Urinary bladder (tissue), 4 donors: ENCODE data around the gene KXD1. TPM values are rescaled to one million over a fixed set of nuclear protein-coding genes. Genes with fewer than 3 reads are reported as not detected.
A peak's percentile ranks its signal among the peaks of the same experiment; 100 is the strongest.

Experiments
- DNase-seq: peaks from one replicate; pipeline ENCODE4 v3.0.0-alpha.2; 2015; ENCODE audit errors: extremely low spot score
- H3K27ac ChIP-seq: one replicate; pipeline ENCODE4 v1.5.1; 2013; ENCODE audit warnings: low read depth, mild to moderate bottlenecking, moderate library complexity
- H3K36me3 ChIP-seq: one replicate; pipeline ENCODE4 v1.6.1; 2013; ENCODE audit warnings: mild to moderate bottlenecking, moderate library complexity; ENCODE audit not compliant: insufficient read depth
- H3K4me1 ChIP-seq: one replicate; pipeline ENCODE4 v1.6.1; 2013; ENCODE audit warnings: mild to moderate bottlenecking, moderate library complexity; ENCODE audit not compliant: insufficient read depth
- H3K4me3 ChIP-seq: one replicate; pipeline ENCODE4 v1.5.1; 2013; ENCODE audit warnings: low read depth, low read length
- WGBS: extraction: QIAGEN DNeasy Blood & Tissue Kit; methylation state at CpG from one replicate; pipeline ENCODE4 v1.1.7; 2013; 5-methylcytosine and 5-hydroxymethylcytosine counted together
- polyA plus RNA-seq: library from polyadenylated mRNA; stranded (reverse); fragments of 200-250 nt; gene quantifications from one replicate; pipeline ENCODE4 v1.2.3, GENCODE V29; 2013
- total RNA-seq: library from RNA; depleted of rRNA; stranded (reverse); fragments of >200 nt; gene quantifications from one replicate; pipeline ENCODE4 v1.2.3, GENCODE V29; 2014
- donor health status: healthy with polysubstance abuse.
- donor health status: healthy.

The KXD1 gene
- total RNA-seq (33.8 TPM), polyA plus RNA-seq (120 TPM)

GRCh38 chr19:18557411-18558201 is at the start of gene KXD1:
TSS of gene KXD1 (plus strand) at chr19:18557870. CDS start at chr19:18562057, 4,187 bp downstream.
- Histone ChIP-seq H3K4me3 (peak within 1 kb of the TSS; percentile 95), H3K36me3 (no peaks in the 10 kb centered on the region), H3K27ac (peak within 1 kb of the TSS; percentile 94), H3K4me1 (no peaks in the 10 kb centered on the region)
- peak; percentile 95 for DNase-seq
- under 1% methylated on average over 58 of the region's 58 CpGs for WGBS

GRCh38 chr19:18508585-18508984 is 49.1 kb upstream of the KXD1 start:
- no peak for DNase-seq
- Histone ChIP-seq H3K4me1 (peaks cover 3% of the 10 kb centered on the region), H3K36me3 (no peaks in the 10 kb centered on the region), H3K4me3 (no peak overlapping the region), H3K27ac (no peak overlapping the region)
- WGBS = 76% methylated on average over 7 of the region's 7 CpGs

- DNase-seq = no peak
- Histone ChIP-seq H3K27ac (no peak overlapping the region), H3K4me3 (no peak overlapping the region), H3K36me3 (no peaks in the 10 kb centered on the region), H3K4me1 (peaks cover 1% of the 10 kb centered on the region)
- 95% methylated on average over 8 of the region's 8 CpGs for WGBS
Observed at GRCh38 chr19:18510216-18510615, 47.5 kb upstream of the KXD1 start.

GRCh38 chr19:18513868-18514267 is 43.8 kb upstream of the KXD1 start:
- H3K36me3 ChIP-seq = no peaks in the 10 kb centered on the region
- no peak overlapping the region for H3K27ac ChIP-seq
- WGBS = 41% methylated on average over 11 of the region's 11 CpGs
- no peaks in the 10 kb centered on the region for H3K4me1 ChIP-seq
- no peak overlapping the region for H3K4me3 ChIP-seq
- no peak for DNase-seq

- H3K4me1 ChIP-seq = no peaks in the 10 kb centered on the region
- WGBS = 55% methylated on average over 17 of the region's 17 CpGs
- DNase-seq = no peak
- no peak overlapping the region for H3K4me3 ChIP-seq
- H3K27ac ChIP-seq = no peak overlapping the region
- H3K36me3 ChIP-seq = no peaks in the 10 kb centered on the region
Observed at GRCh38 chr19:18514800-18515682, 42.6 kb upstream of the KXD1 start.

- Histone ChIP-seq H3K4me1 (no peaks in the 10 kb centered on the region), H3K36me3 (no peaks in the 10 kb centered on the region), H3K27ac (no peak overlapping the region), H3K4me3 (no peak overlapping the region)
- no peak for DNase-seq
- WGBS = 63% methylated on average over 5 of the region's 5 CpGs
Observed at GRCh38 chr19:18515959-18516358, 41.7 kb upstream of the KXD1 start.

GRCh38 chr19:18517606-18518005 is 40.1 kb upstream of the KXD1 start:
- H3K36me3 ChIP-seq = no peaks in the 10 kb centered on the region
- no peak for DNase-seq
- 95% methylated on average over 4 of the region's 4 CpGs for WGBS
- H3K4me3 ChIP-seq = no peak overlapping the region
- H3K4me1 ChIP-seq = no peaks in the 10 kb centered on the region
- no peak overlapping the region for H3K27ac ChIP-seq

- H3K36me3 ChIP-seq = no peaks in the 10 kb centered on the region
- 96% methylated on average over 9 of the region's 9 CpGs for WGBS
- no peak overlapping the region for H3K27ac ChIP-seq
- DNase-seq = no peak
- no peaks in the 10 kb centered on the region for H3K4me1 ChIP-seq
- H3K4me3 ChIP-seq = no peak overlapping the region
Observed at GRCh38 chr19:18518639-18519038, 39.0 kb upstream of the KXD1 start.

GRCh38 chr19:18519962-18520847 is 37.5 kb upstream of the KXD1 start:
- Histone ChIP-seq H3K4me3 (peak overlapping the region; percentile 94), H3K27ac (peak overlapping the region; percentile 96), H3K36me3 (no peaks in the 10 kb centered on the region), H3K4me1 (no peaks in the 10 kb centered on the region)
- peak; percentile 70 for DNase-seq
- 7% methylated on average over 22 of the region's 22 CpGs for WGBS

GRCh38 chr19:18520848-18521691 is 36.6 kb upstream of the KXD1 start:
- DNase-seq = no peak
- Histone ChIP-seq H3K36me3 (no peaks in the 10 kb centered on the region), H3K27ac (peak overlapping the region; percentile 96), H3K4me1 (no peaks in the 10 kb centered on the region), H3K4me3 (peak overlapping the region; percentile 94)
- WGBS = under 1% methylated on average over 41 of the region's 41 CpGs

- no peak for DNase-seq
- H3K4me3 ChIP-seq = peak within 1 kb of the TSS; percentile 94
- peak within 1 kb of the TSS; percentile 96 for H3K27ac ChIP-seq
- WGBS = under 1% methylated on average over 52 of the region's 52 CpGs
- H3K36me3 ChIP-seq = no peaks in the 10 kb centered on the region
- no peaks in the 10 kb centered on the region for H3K4me1 ChIP-seq
Observed at GRCh38 chr19:18521692-18522123, 36.0 kb upstream of the KXD1 start, which contains the start of gene ELL. TSS of gene ELL (minus strand) at chr19:18522070. CDS start at chr19:18522055, 15 bp downstream.

- H3K36me3 ChIP-seq = no peaks in the 10 kb centered on the region
- peak; percentile 100 for DNase-seq
- H3K27ac ChIP-seq = peak overlapping the region; percentile 43
- no peaks in the 10 kb centered on the region for H3K4me1 ChIP-seq
- WGBS = 2% methylated on average over 51 of the region's 51 CpGs
- peak overlapping the region; percentile 94 for H3K4me3 ChIP-seq
Observed at GRCh38 chr19:18522124-18522861, 35.4 kb upstream of the KXD1 start.
